KMS-11 (cell line): ENCODE results near the gene FERMT1.

ENCODE experiments used
- H2AFZ ChIP-seq: fragments of 200-600 bp; sonication (generic); 2 replicates; pipeline ENCODE4 v1.6.1; 2016; ENCODE audit warnings: antibody characterized with exemption, mixed run types, low read depth
- H3K27ac ChIP-seq: fragments of 200-600 bp; sonication (generic); 2 replicates; pipeline ENCODE4 v1.6.1; 2016; ENCODE audit warnings: mild to moderate bottlenecking, mixed run types
- H3K27me3 ChIP-seq: fragments of 200-600 bp; sonication (generic); 2 replicates; pipeline ENCODE4 v1.6.1; 2017; ENCODE audit warnings: mild to moderate bottlenecking, low read depth, mixed run types, moderate library complexity; ENCODE audit not compliant: insufficient read depth
- H3K36me3 ChIP-seq: fragments of 200-600 bp; sonication (generic); 2 replicates; pipeline ENCODE4 v1.6.1; 2017; ENCODE audit warnings: mild to moderate bottlenecking, mixed run types; ENCODE audit not compliant: insufficient read depth
- H3K4me1 ChIP-seq: fragments of 200-600 bp; sonication (generic); 2 replicates; pipeline ENCODE4 v1.6.1; 2016; ENCODE audit warnings: mild to moderate bottlenecking, low read depth, mixed run types; ENCODE audit not compliant: poor library complexity, severe bottlenecking
- H3K4me2 ChIP-seq: fragments of 200-600 bp; sonication (generic); 2 replicates; pipeline ENCODE4 v1.7.0; 2016; ENCODE audit warnings: mild to moderate bottlenecking, mixed run types
- H3K4me3 ChIP-seq: fragments of 200-600 bp; sonication (generic); IDR thresholded peaks from 2 replicates; pipeline ENCODE4 v1.6.1; 2017; ENCODE audit warnings: low read depth, low read length, mixed read lengths; ENCODE audit not compliant: insufficient read depth
- H3K79me2 ChIP-seq: fragments of 200-600 bp; sonication (generic); 2 replicates; pipeline ENCODE4 v1.6.1; 2016; ENCODE audit warnings: low read depth, mixed run types; ENCODE audit not compliant: insufficient read depth
- H3K9ac ChIP-seq: fragments of 200-600 bp; sonication (generic); 2 replicates; pipeline ENCODE4 v1.6.1; 2016; ENCODE audit warnings: mild to moderate bottlenecking, mixed run types
- H4K20me1 ChIP-seq: fragments of 200-600 bp; sonication (generic); 2 replicates; pipeline ENCODE4 v1.6.1; 2016; ENCODE audit warnings: mild to moderate bottlenecking, mixed run types; ENCODE audit not compliant: insufficient read depth
- TF ChIP-seq, protein P1 (sequence below): fragments of 200-600 bp; sonication (generic); conservative IDR thresholded peaks from 2 replicates; pipeline ENCODE4 v1.6.1; 2017; ENCODE audit warnings: low read depth, mild to moderate bottlenecking, antibody characterized with exemption, low read length, moderate library complexity, mixed read lengths

FERMT1 gene

DNA sequence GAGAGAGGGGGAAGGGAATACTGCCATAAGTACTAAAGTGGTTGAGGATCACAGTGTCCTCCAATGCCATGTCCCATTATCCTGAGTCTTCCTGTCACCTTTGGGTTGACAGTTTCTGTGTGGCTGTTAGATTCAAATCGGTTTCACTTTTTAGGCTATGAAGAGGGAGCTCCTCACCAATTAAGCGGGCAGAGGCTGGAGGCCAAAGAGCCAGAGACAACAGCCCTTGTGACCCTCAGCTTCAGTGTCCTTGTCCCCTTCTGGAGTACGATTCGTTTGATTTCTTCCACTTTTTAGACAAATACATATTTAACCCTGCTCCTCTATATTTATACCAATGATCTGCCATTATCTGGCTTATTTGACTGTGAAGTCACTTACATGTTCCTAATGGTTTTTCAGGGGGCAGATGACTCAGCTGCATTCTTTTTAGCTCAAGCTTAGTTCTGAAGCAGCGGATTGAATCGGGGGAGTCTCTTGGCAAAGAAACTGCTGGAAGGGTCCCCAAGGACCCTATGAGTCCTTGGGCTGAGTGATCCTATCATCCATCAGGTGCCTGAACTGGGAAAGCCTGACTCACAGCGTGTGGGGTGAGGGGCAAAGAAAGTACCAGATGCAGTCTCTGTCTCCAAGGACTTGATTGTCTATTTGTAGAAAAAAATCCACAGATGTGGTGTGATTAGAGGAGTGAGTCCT lies 18.2 kb downstream of the FERMT1 start:
- no peaks in the 10 kb centered on the region for H3K27me3 ChIP-seq
- peaks cover 75% of the 10 kb centered on the region for H3K4me1 ChIP-seq
- H3K27ac ChIP-seq, result peak overlapping the region; percentile 92
- no peaks in the 10 kb centered on the region for H3K79me2 ChIP-seq
- TF ChIP-seq, protein P1, sequence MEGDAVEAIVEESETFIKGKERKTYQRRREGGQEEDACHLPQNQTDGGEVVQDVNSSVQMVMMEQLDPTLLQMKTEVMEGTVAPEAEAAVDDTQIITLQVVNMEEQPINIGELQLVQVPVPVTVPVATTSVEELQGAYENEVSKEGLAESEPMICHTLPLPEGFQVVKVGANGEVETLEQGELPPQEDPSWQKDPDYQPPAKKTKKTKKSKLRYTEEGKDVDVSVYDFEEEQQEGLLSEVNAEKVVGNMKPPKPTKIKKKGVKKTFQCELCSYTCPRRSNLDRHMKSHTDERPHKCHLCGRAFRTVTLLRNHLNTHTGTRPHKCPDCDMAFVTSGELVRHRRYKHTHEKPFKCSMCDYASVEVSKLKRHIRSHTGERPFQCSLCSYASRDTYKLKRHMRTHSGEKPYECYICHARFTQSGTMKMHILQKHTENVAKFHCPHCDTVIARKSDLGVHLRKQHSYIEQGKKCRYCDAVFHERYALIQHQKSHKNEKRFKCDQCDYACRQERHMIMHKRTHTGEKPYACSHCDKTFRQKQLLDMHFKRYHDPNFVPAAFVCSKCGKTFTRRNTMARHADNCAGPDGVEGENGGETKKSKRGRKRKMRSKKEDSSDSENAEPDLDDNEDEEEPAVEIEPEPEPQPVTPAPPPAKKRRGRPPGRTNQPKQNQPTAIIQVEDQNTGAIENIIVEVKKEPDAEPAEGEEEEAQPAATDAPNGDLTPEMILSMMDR, result no peak
- no peaks in the 10 kb centered on the region for H4K20me1 ChIP-seq
- H3K36me3 ChIP-seq, result peaks cover 7% of the 10 kb centered on the region; the same call in 1 of the 2 replicates
- no peak overlapping the region for H2AFZ ChIP-seq
- peak overlapping the region; percentile 56; the same call in 1 of the 2 replicates for H3K9ac ChIP-seq
- H3K4me3 ChIP-seq, result no peak overlapping the region
- H3K4me2 ChIP-seq, result peak overlapping the region; percentile 63

DNA sequence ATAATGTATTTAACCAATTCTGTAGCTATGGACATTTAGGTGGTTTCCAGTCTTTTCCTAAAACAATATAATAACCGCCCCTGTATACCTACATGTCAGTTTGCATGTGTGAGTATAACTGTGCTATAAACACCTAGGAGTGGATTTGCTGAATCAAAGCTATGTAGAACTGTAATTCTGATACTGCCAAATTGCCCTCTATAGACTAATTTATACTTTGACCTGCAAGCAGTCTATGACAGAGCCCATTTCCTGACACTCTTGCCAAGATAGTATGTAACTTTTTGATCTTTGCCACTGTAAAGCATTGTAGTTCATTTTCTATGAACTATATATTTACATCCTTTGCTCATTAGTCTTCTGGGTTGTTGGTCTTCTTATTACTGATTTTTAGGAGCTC lies 19.5 kb downstream of the FERMT1 start:
- H4K20me1 ChIP-seq, result no peaks in the 10 kb centered on the region
- no peak overlapping the region for H3K4me3 ChIP-seq
- H2AFZ ChIP-seq, result no peak overlapping the region
- peak overlapping the region; percentile 63 for H3K4me2 ChIP-seq
- no peaks in the 10 kb centered on the region for H3K27me3 ChIP-seq
- H3K4me1 ChIP-seq, result peaks cover 85% of the 10 kb centered on the region
- TF ChIP-seq, protein P1, result no peak
- peak overlapping the region; percentile 56; the same call in 1 of the 2 replicates for H3K9ac ChIP-seq
- peak overlapping the region; percentile 92 for H3K27ac ChIP-seq
- H3K79me2 ChIP-seq, result no peaks in the 10 kb centered on the region
- 0 out of 2 replicates have a peak, but pooled peaks cover 5% of the 10 kb centered on the region for H3K36me3 ChIP-seq

DNA sequence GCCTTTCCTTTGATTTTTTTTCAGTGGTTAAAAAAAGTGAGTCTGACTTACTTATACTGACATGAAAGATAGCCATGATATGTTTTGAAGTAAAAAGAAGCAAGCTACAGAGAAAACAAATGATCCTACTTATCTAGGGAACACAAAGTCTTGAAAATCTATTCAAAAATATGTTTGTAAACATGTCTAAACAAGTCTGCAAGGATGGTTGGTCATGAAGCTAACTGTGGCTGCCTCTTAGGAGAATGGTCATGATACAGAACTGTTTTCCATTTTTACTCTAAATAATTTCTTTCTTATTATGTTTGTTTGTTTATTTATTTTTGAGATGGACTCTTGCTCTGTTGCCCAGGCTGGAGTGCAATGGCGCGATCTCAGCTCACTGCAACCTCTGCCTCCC lies 21.5 kb downstream of the FERMT1 start:
- H2AFZ ChIP-seq, result no peak overlapping the region
- no peak overlapping the region for H3K4me3 ChIP-seq
- H3K79me2 ChIP-seq, result no peaks in the 10 kb centered on the region
- H4K20me1 ChIP-seq, result no peaks in the 10 kb centered on the region
- H3K9ac ChIP-seq, result peak overlapping the region; percentile 14; the same call in 1 of the 2 replicates
- peaks cover 93% of the 10 kb centered on the region for H3K4me1 ChIP-seq
- H3K27ac ChIP-seq, result peak overlapping the region; percentile 92; the same call in 1 of the 2 replicates
- no peaks in the 10 kb centered on the region for H3K27me3 ChIP-seq
- no peaks in the 10 kb centered on the region for H3K36me3 ChIP-seq
- H3K4me2 ChIP-seq, result peak overlapping the region; percentile 63; the same call in 1 of the 2 replicates
- TF ChIP-seq, protein P1, result no peak

DNA sequence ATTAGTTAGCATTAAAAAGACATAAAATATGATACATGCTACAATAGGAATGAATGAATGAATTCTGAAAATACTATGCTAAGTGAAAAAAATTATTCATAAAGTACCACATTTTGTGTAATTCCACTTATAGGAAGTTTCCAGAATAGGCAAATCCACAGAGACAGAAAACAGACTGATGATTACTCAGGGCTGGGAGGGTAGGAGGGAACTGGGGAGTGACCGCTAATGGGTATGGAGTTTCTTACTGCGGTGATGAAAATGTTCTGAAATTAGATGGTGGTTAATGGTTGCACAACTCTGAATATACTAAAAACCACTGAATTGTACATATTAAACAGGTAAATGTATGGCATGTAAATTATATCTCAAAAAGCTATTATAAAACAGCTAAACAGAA lies 22.6 kb downstream of the FERMT1 start:
- Histone ChIP-seq H3K36me3 (peaks cover 4% of the 10 kb centered on the region; the same call in 1 of the 2 replicates), H3K4me2 (peak overlapping the region; percentile 63), H3K27ac (peak overlapping the region; percentile 51; the same call in 1 of the 2 replicates), H3K9ac (no peak overlapping the region), H2AFZ (no peak overlapping the region), H3K4me3 (no peak overlapping the region), H3K27me3 (no peaks in the 10 kb centered on the region), H3K4me1 (peaks cover 82% of the 10 kb centered on the region), H3K79me2 (no peaks in the 10 kb centered on the region), H4K20me1 (no peaks in the 10 kb centered on the region)
- TF ChIP-seq, protein P1, result no peak
